GM18498 (cell line): ENCODE results near the gene CDH10.

Experiments
- ATAC-seq: cut with Tn5 transposase; IDR thresholded peaks from one replicate; pipeline ENCODE4 v1.9.1; 2021; ENCODE audit warnings: mild to moderate bottlenecking, moderate library complexity; ENCODE audit not compliant: unreplicated experiment

Gene CDH10

DNA sequence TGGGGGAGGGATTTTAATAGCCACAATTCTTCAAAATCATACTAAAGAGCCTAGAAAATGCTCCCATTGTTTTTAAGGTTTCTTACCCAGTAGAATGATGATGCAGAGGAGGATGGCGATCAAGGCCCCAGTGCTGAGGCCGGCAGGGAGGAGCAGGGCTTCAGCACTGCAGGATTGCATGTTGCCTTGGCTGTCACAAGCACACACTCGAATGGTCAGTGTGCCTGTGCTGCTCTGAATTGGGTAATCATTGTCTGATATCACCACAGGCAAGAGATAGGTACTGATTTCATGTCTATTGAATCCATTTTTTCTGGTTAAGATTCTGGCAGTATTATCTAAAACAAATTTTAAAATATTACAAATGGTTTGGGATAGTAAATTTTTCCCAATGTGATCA is 153.3 kb downstream of the CDH10 start:
- no peak for ATAC-seq

DNA sequence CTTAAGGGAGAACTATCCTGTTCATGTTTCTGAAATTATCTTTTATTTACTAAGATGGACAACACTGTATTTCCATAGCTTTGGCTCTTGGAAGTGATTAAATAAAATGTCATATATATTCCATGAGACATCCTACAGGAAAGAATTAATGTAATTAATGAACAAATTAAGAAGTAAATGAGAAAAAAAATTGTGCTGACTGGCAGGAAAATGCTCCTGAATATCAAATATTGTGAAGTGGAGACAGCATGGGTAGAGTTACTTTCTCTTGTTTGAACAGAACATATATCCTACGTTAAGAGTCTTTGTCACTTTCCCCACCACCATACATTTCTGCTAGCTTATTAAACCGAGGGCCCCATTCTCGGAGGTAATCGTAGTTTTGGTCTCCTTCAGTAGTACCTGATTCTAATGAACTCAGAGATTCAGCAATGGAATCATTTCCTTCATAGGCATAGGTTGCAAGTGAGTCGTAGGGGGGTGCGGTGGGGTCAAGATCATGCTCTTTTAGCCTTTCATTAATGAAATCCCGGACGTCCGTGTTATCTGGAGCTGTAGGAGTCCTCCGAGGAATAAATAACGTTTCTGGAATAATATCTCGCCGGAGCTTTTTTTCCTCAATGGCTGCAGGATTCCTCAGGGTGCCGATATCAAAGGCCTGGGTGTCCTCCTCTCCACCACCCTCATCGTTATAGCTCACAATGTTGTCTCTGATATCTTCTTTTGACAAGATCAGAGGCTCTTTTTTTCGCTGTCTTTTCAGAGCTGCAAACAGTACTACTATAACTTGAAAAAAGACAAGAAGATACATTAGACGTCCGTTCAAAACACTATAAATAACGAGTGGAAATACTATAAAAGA is 157.2 kb downstream of the CDH10 start:
- ATAC-seq = no peak

DNA sequence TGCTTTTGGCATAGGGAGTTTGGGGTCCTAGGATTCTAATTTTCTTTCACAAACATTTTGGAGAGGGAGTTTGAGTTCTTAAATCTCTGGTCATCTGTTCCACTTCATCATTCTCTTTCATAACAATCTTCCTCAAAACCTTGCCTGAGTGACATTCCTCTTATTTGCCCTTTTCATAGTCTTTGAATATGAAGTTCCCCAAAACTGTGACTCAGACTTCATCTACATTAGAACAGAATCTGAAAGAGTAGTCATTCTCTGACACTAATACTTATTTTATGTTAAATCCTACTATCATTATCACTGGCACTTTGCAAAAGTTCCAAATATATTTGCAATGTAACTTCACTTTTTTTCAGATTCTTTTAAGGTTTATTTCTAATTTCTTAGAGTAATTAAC is 163.8 kb downstream of the CDH10 start:
- ATAC-seq = no peak

DNA sequence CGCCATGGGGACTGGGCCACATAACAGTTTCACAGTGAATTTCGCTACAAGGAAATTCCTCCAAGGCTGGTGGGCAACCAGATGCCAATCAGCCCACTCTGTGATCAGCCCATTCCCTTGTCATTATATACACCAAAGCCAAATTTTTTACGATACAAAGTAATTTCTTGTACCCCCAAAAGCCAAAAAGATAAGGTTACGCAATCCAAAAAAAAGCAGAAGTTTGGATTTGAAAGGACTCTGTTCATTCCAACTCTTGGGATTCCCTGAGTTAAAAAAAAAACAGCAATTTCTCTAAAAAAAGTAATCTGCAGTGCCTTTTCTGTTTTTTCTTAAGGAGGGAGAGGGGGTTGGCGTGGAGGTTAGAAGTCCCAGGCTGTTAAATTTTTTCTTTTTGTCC is 166.8 kb downstream of the CDH10 start:
- no peak for ATAC-seq

DNA sequence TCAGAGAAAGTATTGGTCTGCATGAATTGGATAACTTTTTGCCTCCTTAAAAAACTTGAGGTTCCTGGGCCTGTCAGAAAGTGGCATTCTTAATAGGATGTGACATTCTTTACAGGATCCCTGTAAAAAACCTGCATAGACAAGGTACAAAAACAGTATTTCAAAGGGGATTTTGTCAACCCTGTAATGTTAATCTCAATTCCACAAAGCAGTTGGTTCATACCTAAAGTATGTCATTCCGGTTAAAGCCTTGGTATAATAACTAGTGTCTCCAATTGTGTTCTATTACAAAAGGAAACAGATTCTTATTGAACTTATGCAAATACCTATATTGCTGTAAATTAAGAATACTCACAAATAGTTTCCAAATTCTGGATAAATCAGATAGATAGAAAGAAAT is 169.7 kb downstream of the CDH10 start:
- no peak for ATAC-seq

DNA sequence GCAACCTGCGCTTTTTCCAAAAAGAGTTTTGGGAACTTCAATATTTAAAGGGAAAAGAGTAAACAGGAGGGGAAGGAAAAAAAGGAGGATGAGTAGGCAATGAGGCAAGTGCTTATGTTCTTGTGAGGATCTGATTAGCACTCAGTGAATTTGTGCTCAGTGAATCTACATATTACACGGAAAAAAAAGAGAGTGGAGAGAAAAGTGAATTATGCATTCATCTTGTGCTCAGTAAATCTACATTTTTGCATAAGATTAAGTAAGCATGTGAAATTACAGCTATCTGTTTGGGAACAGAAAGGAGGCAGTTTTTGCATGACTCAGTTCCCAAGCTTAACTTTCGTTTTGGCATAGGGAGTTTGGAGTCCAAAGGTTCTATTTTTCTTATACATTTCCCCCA is 170.1 kb downstream of the CDH10 start:
- no peak for ATAC-seq

DNA sequence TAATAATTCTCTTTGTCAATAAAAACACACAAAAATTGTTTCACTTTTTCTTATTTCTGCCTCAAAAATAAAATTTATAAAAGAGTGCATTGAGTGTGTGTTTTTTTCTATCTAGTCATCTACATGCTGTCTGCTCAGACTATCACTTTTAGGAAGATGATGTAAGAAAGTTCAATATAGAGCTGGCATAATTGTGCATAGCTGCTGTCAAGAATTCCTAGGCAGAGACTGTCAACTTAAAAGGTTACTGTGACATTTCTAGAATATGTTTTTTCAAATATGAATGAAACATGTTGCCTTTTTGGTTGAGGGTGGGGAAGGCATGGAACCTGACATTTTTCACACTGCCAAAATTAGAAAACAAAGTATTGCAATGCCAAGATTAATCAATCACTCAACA is 172.3 kb downstream of the CDH10 start:
- ATAC-seq = no peak

DNA sequence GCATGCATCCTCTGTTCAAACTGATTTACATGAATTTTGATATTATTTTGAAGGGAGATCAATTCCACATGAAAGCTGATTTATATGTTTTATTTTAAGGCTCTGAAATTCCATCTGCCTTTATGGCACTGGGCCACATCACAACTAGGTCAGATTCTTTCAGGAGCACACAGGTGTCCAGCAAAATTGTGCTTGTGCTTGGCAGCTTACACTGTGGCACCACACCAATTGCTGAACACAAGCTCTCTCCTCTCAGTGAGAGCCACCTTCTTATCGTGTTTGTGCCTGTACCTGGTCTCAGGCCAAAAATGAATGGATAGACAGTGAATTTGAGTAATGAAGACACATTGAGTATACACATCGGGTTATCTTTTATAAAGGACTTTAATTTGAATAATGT is 200.4 kb downstream of the CDH10 start:
- no peak for ATAC-seq

DNA sequence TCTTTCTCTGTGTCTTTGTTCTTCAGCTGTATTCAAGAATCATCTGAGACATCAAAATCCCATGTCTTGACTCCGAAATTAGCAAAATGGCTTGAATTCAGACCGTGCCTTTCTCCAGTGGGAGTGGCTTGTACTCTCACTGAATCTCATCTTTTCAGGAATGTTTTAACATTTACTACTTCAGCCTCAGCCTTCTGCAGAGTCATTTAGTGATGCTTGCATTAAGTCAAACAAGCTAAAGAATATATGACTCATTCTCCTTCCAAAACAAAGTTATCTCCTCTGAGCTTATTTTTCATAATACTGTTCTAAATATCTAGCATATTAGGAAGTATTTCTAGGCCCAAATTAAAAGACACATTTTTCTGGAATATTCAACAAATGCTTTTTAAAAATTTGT is 205.3 kb downstream of the CDH10 start:
- ATAC-seq = no peak
